SK-N-SH treated with all-trans-retinoic acid at 6 μM for 48 hours (cell line): ENCODE results near the gene TMEM156.

Source experiments
- ATAC-seq: fragments of 200-7000 bp; cut with Tn5 transposase; 3 replicates; pipeline ENCODE4 v1.9.1; 2020; ENCODE audit warnings: mild to moderate bottlenecking, moderate library complexity
- ARNTL ChIP-seq: fragments of 450-650 bp; formaldehyde crosslinking; IDR thresholded peaks from 2 replicates; pipeline ENCODE4 v1.5.0; 2020; ENCODE audit warnings: low read depth, mild to moderate bottlenecking, moderate library complexity, borderline replicate concordance
- BACH2 ChIP-seq: fragments of 250-450 bp; sonication (Bioruptor Pico); IDR thresholded peaks from 2 replicates; pipeline ENCODE4 v1.9.0; 2021; ENCODE audit warnings: mild to moderate bottlenecking, borderline replicate concordance
- CREB5 ChIP-seq: fragments of 250-450 bp; sonication (Bioruptor Pico); IDR thresholded peaks from 2 replicates; pipeline ENCODE4 v1.5.1; 2020; ENCODE audit warnings: low read depth, mild to moderate bottlenecking, moderate library complexity
- CSDC2 ChIP-seq: fragments of 250-450 bp; sonication (Bioruptor Pico); IDR thresholded peaks from 2 replicates; pipeline ENCODE4 v1.5.0; 2020; ENCODE audit warnings: mild to moderate bottlenecking, moderate library complexity
- CSRNP3 ChIP-seq: fragments of 250-450 bp; sonication (Bioruptor Pico); IDR thresholded peaks from 2 replicates; pipeline ENCODE4 v1.5.1; 2021; ENCODE audit warnings: mild to moderate bottlenecking, moderate library complexity
- ESRRG ChIP-seq: fragments of 250-450 bp; sonication (Bioruptor Pico); IDR thresholded peaks from 2 replicates; pipeline ENCODE4 v1.6.1; 2021; ENCODE audit warnings: mild to moderate bottlenecking
- GLIS3 ChIP-seq: fragments of 250-450 bp; sonication (Bioruptor Pico); IDR thresholded peaks from 2 replicates; pipeline ENCODE4 v1.5.0; 2020; ENCODE audit warnings: mild to moderate bottlenecking, moderate library complexity
- ISL1 ChIP-seq: fragments of 250-450 bp; sonication (Bioruptor Pico); IDR thresholded peaks from 2 replicates; pipeline ENCODE4 v2.1.2; 2022; ENCODE audit warnings: mild to moderate bottlenecking, moderate library complexity
- OSR1 ChIP-seq: fragments of 250-450 bp; sonication (Bioruptor Pico); IDR thresholded peaks from 2 replicates; pipeline ENCODE4 v1.8.0; 2022; ENCODE audit warnings: moderate library complexity, mild to moderate bottlenecking, inconsistent platforms
- PATZ1 ChIP-seq: fragments of 250-450 bp; sonication (Bioruptor Pico); IDR thresholded peaks from 2 replicates; pipeline ENCODE4 v1.8.0; 2020; ENCODE audit warnings: mild to moderate bottlenecking, moderate library complexity, borderline replicate concordance
- POU6F1 ChIP-seq: fragments of 250-450 bp; sonication (Bioruptor Pico); IDR thresholded peaks from 2 replicates; pipeline ENCODE4 v1.8.0; 2021; ENCODE audit warnings: low read depth, mild to moderate bottlenecking, moderate library complexity, borderline replicate concordance
- PPARA ChIP-seq: fragments of 250-450 bp; sonication (Bioruptor Pico); IDR thresholded peaks from 2 replicates; pipeline ENCODE4 v1.5.0; 2020; ENCODE audit warnings: mild to moderate bottlenecking, borderline replicate concordance
- RARB ChIP-seq: fragments of 250-450 bp; sonication (Bioruptor Pico); IDR thresholded peaks from 2 replicates; pipeline ENCODE4 v1.8.0; 2021; ENCODE audit warnings: mild to moderate bottlenecking, moderate library complexity
- SNAI2 ChIP-seq: fragments of 250-450 bp; sonication (Bioruptor Pico); IDR thresholded peaks from 2 replicates; pipeline ENCODE4 v1.5.0; 2020; ENCODE audit warnings: mild to moderate bottlenecking, moderate library complexity
- TCF4 ChIP-seq: fragments of 250-450 bp; sonication (Bioruptor Pico); IDR thresholded peaks from 2 replicates; pipeline ENCODE4 v1.8.0; 2021; ENCODE audit warnings: mild to moderate bottlenecking, moderate library complexity, borderline replicate concordance
- TOX ChIP-seq: fragments of 250-450 bp; sonication (Bioruptor Pico); IDR thresholded peaks from 2 replicates; pipeline ENCODE4 v1.8.0; 2021; ENCODE audit warnings: mild to moderate bottlenecking, moderate library complexity, borderline replicate concordance
- TSHZ2 ChIP-seq: fragments of 250-450 bp; sonication (Bioruptor Pico); IDR thresholded peaks from 2 replicates; pipeline ENCODE4 v1.5.0; 2020; ENCODE audit warnings: mild to moderate bottlenecking, moderate library complexity
- ZC3H10 ChIP-seq: fragments of 250-450 bp; sonication (Bioruptor Pico); IDR thresholded peaks from 2 replicates; pipeline ENCODE4 v1.5.1; 2021; ENCODE audit warnings: mild to moderate bottlenecking, moderate library complexity
- ZFP3 ChIP-seq: fragments of 250-450 bp; sonication (Bioruptor Pico); IDR thresholded peaks from 2 replicates; pipeline ENCODE4 v1.5.0; 2020; ENCODE audit warnings: mild to moderate bottlenecking, moderate library complexity
- ZFP30 ChIP-seq: fragments of 450-650 bp; formaldehyde crosslinking; IDR thresholded peaks from 2 replicates; pipeline ENCODE4 v1.5.0; 2022; ENCODE audit warnings: mild to moderate bottlenecking, moderate library complexity
- ZNF565 ChIP-seq: fragments of 450-650 bp; formaldehyde crosslinking; conservative IDR thresholded peaks from 2 replicates; pipeline ENCODE4 v1.5.0; 2020; ENCODE audit warnings: low read depth, mild to moderate bottlenecking, moderate library complexity
- ZNF70 ChIP-seq: fragments of 450-650 bp; formaldehyde crosslinking; IDR thresholded peaks from 2 replicates; pipeline ENCODE4 v1.5.0; 2020; ENCODE audit warnings: mild to moderate bottlenecking, moderate library complexity
- ZNF8 ChIP-seq: fragments of 450-650 bp; formaldehyde crosslinking; IDR thresholded peaks from 2 replicates; pipeline ENCODE4 v1.5.0; 2020; ENCODE audit warnings: mild to moderate bottlenecking, moderate library complexity

TMEM156 gene

GRCh38 chr4:38930707-38931106 is 101.5 kb downstream of the TMEM156 start:
- ATAC-seq = no peak
- TF ChIP-seq ZNF70 (peak; percentile 21; the same call in 1 of the 2 replicates), TSHZ2 (CRISPR knock-in tag) (no peak)
- TF ChIP-seq, all 23 proteins: peak for 1

GRCh38 chr4:38930204-38930603 is 102.0 kb downstream of the TMEM156 start:
- TF ChIP-seq ZC3H10 (CRISPR knock-in tag) (no peak), OSR1 (no peak), ESRRG (CRISPR knock-in tag) (no peak), POU6F1 (CRISPR knock-in tag) (no peak), CSDC2 (CRISPR knock-in tag) (no peak), SNAI2 (CRISPR knock-in tag) (no peak), BACH2 (no peak), CSRNP3 (CRISPR knock-in tag) (no peak), RARB (CRISPR knock-in tag) (no peak), CREB5 (CRISPR knock-in tag) (no peak), ZNF70 (no peak), TOX (CRISPR knock-in tag) (no peak), ISL1 (CRISPR knock-in tag) (no peak), ZFP30 (no peak), PATZ1 (no peak), ARNTL (CRISPR knock-in tag) (no peak)
- ATAC-seq = no peak

GRCh38 chr4:38928974-38929373 is 103.2 kb downstream of the TMEM156 start:
- no peak for ATAC-seq
- no peak for TF ChIP-seq ZFP3 (CRISPR knock-in tag)
- TF ChIP-seq, all 23 proteins: peak for 0

- TF ChIP-seq PPARA (CRISPR knock-in tag) = no peak
- no peak for TF ChIP-seq SNAI2 (CRISPR knock-in tag)
- no peak for TF ChIP-seq GLIS3 (CRISPR knock-in tag)
- TF ChIP-seq TCF4 (CRISPR knock-in tag) = no peak
- no peak for TF ChIP-seq ZNF8 (CRISPR knock-in tag)
- TF ChIP-seq ZC3H10 (CRISPR knock-in tag) = no peak
- no peak for TF ChIP-seq CREB5 (CRISPR knock-in tag)
- TF ChIP-seq ZNF565 (CRISPR knock-in tag) = no peak
- TF ChIP-seq RARB (CRISPR knock-in tag) = no peak
- TF ChIP-seq BACH2 = no peak
- TF ChIP-seq ARNTL (CRISPR knock-in tag) = no peak
- TF ChIP-seq ZNF70 = no peak
- TF ChIP-seq ESRRG (CRISPR knock-in tag) = no peak
- TF ChIP-seq CSDC2 (CRISPR knock-in tag) = no peak
- no peak for ATAC-seq
Measured at GRCh38 chr4:38928568-38928967, 103.6 kb downstream of the TMEM156 start.
